Kidney tubule cell (primary cell): ENCODE measurements around the gene TP53AIP1.
A peak's percentile ranks its signal among the peaks of the same experiment; 100 is the strongest.

Source experiments
- DNase-seq: peaks from one replicate; pipeline ENCODE4 v3.0.0-alpha.2; 2018; ENCODE audit warnings: low spot score

The TP53AIP1 gene

GRCh38 chr11:128906185-128907050, 36.3 kb downstream of the TP53AIP1 start:
- DNase-seq: no peak

GRCh38 chr11:128905345-128906184, 37.1 kb downstream of the TP53AIP1 start:
- DNase-seq: peak; percentile 68

GRCh38 chr11:128904656-128905344, 37.9 kb downstream of the TP53AIP1 start:
- DNase-seq: no peak

DNA sequence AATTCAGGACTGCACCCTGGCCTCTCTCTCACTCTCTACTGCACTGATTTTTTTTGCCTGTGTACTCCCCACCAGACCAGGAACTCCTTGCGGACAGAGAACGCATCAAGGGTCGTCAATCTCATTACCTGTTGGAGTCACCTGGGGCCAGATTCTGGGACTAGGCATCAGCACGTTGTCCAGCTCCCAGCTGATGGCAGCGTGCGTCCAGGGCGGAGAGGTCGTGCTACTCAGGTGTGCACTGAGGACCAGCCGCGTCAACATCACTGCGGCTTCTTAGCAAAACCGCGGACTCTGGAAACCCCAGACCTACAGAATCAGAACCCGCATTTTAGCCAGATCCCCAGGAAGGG, 38.4 kb downstream of the TP53AIP1 start:
- DNase-seq: no peak

GRCh38 chr11:128903248-128904061, 39.2 kb downstream of the TP53AIP1 start:
- peak; percentile 84 for DNase-seq

- no peak for DNase-seq
Observed at GRCh38 chr11:128902515-128903066, 40.1 kb downstream of the TP53AIP1 start.

- no peak for DNase-seq
Observed at GRCh38 chr11:128901653-128902514, 40.8 kb downstream of the TP53AIP1 start.

DNA sequence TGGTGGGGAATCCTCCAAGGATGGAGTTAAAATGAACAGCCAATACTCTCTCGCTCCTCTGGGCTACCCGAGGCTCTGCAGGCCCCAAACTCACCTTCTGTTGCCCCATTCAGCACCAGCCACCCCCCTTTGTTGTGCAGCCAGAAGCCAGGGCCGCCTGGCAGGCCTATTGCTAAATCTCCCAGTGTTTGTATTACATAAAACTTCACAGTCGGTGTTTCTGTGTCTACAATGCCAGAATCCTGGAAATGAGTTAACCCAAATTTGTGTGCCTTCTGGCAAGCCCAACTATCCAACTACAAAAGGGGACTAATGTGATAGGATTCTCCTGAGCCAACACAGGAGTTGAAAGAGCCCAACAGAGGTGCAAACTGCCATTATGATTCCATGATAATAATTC, 42.2 kb downstream of the TP53AIP1 start:
- DNase-seq: no peak

DNA sequence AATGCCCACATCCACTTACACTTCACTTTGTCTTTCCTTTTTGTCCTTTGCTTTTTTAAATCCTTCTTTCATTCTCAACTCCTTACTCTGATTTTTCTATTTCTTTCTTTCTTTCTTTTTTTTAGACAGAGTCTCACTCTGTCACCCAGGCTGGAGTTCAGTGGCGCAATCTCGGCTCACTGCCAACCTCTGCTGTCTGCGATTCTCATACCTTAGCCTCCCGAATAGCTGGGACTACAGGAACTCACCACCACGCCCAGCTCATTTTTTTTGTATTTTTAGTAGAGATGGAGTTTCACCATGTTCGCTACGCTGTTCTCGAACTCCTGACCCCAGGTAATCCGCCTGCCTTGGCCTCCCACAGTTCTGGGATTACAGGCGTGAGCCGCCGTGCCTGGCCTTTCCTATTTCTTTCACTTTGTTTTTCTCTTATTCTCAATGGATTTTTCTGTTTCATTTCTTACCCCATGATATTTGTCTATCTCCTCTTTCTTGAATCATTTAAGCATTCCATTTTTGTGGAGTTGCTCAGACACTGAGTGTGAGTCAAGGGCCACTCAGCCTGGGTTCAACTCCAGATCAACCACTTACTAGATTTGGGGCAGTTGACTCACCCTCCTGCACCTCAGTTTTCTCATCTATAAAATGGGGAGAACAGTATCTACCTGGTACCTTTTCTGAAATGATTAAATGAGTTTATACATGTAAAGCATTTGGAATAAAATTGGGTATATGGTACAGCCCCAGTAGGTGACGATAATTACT, 43.9 kb downstream of the TP53AIP1 start:
- no peak for DNase-seq

- no peak for DNase-seq
Observed at GRCh38 chr11:128897826-128898225, 44.8 kb downstream of the TP53AIP1 start.

GRCh38 chr11:128896356-128896755, 46.3 kb downstream of the TP53AIP1 start:
- DNase-seq: no peak

- no peak for DNase-seq
Observed at GRCh38 chr11:128895526-128895925, 47.1 kb downstream of the TP53AIP1 start.

DNA sequence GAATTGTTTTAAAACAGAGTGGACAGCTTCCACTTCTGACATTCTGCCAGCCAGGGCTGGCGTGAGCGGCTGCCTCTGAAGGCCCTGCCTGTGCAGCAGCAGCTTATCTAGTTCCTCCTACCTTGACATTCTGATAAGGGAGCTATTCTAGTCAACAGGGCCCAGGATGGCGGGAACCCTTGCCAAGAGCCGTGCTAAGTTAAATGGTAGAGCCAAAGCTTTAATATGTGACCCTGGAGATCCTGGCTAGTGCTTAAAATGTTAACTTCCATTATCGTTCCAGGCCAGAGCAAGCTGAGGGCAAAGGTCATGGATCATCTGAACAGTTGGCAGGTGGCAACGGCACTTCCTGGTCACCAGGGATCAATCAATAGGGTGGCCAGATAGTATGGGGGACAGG, 48.0 kb downstream of the TP53AIP1 start:
- DNase-seq: no peak

DNA sequence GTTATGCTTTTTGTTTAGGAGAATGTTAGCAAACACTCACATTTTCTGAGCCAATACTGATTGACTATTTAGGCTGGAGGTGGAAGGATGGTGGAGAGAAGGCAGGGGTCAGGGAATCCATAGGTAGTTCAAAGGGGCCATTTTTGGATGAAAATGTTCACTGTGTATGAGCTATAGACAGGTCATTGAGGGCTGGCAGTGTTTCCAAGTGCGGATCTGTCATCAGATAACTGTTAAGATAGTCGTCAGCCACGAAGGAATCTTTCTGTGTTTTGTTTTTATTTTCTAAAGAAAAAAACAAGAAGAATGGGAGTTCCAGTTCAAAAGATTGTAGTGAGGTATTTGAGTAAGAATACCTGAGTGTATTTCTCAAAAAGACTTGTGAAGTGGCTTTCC, 48.4 kb downstream of the TP53AIP1 start:
- DNase-seq: no peak

DNA sequence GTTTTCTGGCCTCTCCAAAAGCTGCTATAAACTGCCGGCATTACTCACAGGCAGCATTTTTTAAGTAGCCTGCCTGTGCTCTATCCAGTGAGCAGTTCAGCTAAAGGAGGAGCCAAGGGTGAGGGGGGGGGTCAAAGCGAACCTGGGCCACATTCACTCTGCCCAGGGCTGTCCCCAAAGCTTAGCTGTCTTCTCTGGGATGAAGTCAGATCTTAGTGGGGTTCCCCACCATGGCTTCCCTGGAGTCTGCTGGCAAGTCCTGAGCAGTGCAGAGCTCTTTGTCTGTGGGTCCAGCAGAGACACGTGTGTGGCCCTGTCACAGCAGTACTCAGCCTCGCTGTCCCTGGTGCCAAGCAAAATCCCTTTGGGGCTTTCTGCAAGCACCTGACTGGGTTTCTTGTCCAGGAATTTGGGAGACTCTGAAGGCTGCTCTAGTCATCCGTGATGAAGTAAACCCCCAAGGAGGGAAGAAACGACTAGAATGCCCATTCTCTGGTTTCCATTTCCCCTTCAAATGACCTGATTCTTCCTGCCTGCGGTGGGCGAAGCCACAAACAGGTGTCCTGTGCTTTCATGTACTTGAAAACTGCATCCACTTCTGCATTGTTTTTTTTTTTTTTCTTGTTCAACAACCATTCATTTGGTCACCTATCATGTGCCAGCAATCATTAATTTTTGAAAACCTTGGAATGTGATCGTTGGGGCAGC, 48.9 kb downstream of the TP53AIP1 start:
- no peak for DNase-seq

DNA sequence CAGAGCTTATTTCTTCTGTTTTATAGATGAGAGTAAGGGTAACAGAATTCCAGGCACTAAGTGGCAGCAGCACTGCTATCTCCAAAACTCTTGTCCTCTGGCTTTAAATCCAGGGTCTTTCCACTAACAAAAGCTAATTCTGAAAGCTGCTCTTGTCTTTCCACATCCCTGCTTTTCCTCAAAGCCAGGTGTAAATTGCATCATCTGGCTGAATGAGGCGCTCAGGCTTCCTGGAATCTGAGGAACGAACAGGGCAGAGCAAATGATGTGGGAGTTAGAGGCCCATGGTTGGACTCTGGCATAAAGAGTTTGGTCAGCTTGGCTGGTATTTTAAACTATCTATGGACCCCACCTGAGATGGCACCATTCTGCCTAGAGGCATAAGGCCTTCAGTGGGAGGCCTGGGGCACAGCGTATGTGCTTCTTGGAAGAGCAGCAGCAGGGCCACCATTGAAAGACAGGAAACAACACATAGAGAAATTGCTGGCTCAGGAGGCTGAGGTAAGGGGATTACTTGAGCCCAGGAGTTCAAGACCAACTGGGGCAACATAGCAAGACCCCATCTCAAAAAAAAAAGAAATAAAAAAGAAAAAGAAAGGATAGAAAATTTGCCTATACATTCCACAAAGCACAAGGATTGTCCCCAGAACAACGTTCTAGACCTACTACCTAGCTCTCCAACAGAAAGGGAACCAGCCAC, 49.7 kb downstream of the TP53AIP1 start:
- DNase-seq: no peak

DNA sequence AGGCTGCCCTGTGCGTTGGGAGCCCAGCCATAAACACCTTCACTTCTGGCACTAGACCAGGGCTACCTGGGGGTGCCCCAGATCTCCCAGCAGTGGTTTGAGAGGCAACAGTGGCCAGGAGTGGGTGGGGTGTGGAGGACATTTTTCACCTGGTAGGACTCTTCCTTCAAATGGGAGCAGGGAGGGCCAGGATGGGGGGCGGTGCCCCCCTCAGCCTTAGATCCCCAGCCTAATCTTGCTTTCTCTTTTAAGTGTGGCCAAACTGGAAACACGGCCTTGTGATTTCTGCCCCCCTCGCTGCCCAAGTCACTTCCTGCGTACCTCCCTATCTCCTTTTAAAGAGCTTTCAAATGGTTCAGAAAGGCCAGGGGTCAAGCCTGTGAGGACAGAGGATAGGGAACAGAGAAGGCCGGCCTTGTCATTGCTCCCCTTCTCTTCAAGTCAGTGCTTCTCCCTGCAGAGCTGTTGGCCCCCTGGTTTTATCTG, 50.7 kb downstream of the TP53AIP1 start:
- DNase-seq: no peak
